ENCODE results near the gene PPIF. TPM values are rescaled to one million over a fixed set of nuclear protein-coding genes. Genes with fewer than 3 reads are reported as not detected.

The PPIF gene
- 13.6 TPM for total RNA-seq
- polyA plus RNA-seq, result 34.9 TPM
- long read RNA-seq, donor 1, result 0 reads
- long read RNA-seq, donor 2, result 0 reads
- long read RNA-seq, donor 3, transcript PPIF-201 (6 exons, 2,190 nt), result major isoform, 22 of 43 reads
- long read RNA-seq, donor 3, partial matches to known transcripts, result 21 of 43 reads
- long read RNA-seq, donor 3, other reads (novel, unspliced or antisense), result 0 of 43 reads
- long read RNA-seq, donor 4, transcript PPIF-201 (6 exons, 2,190 nt), result major isoform, 7 of 7 reads
- long read RNA-seq, donor 4, partial matches to known transcripts, result 0 of 7 reads
- long read RNA-seq, donor 4, other reads (novel, unspliced or antisense), result 0 of 7 reads
- long read RNA-seq, donor 5, transcript PPIF-201 (6 exons, 2,190 nt), result major isoform, 28 of 28 reads
- long read RNA-seq, donor 5, partial matches to known transcripts, result 0 of 28 reads
- long read RNA-seq, donor 5, other reads (novel, unspliced or antisense), result 0 of 28 reads
- long read RNA-seq, donor 6, transcript PPIF-201 (6 exons, 2,190 nt), result major isoform, 7 of 7 reads
- long read RNA-seq, donor 6, partial matches to known transcripts, result 0 of 7 reads
- long read RNA-seq, donor 6, other reads (novel, unspliced or antisense), result 0 of 7 reads
- long read RNA-seq, donor 7, transcript PPIF-201 (6 exons, 2,190 nt), result major isoform, 11 of 11 reads
- long read RNA-seq, donor 7, partial matches to known transcripts, result 0 of 11 reads
- long read RNA-seq, donor 7, other reads (novel, unspliced or antisense), result 0 of 11 reads
- long read RNA-seq, donor 8, partial matches to known transcripts, result 0 of 1 reads
- long read RNA-seq, donor 8, other reads (novel, unspliced or antisense), result 0 of 1 reads
- long read RNA-seq, donor 9, transcript PPIF-201 (6 exons, 2,190 nt), result major isoform, 9 of 10 reads
- long read RNA-seq, donor 9, partial matches to known transcripts, result 0 of 10 reads
- long read RNA-seq, donor 9, other reads (novel, unspliced or antisense), result 0 of 10 reads
- long read RNA-seq, donor 10, transcript PPIF-201 (6 exons, 2,190 nt), result major isoform, 7 of 20 reads
- long read RNA-seq, donor 10, partial matches to known transcripts, result 12 of 20 reads
- long read RNA-seq, donor 10, other reads (novel, unspliced or antisense), result 0 of 20 reads

DNA sequence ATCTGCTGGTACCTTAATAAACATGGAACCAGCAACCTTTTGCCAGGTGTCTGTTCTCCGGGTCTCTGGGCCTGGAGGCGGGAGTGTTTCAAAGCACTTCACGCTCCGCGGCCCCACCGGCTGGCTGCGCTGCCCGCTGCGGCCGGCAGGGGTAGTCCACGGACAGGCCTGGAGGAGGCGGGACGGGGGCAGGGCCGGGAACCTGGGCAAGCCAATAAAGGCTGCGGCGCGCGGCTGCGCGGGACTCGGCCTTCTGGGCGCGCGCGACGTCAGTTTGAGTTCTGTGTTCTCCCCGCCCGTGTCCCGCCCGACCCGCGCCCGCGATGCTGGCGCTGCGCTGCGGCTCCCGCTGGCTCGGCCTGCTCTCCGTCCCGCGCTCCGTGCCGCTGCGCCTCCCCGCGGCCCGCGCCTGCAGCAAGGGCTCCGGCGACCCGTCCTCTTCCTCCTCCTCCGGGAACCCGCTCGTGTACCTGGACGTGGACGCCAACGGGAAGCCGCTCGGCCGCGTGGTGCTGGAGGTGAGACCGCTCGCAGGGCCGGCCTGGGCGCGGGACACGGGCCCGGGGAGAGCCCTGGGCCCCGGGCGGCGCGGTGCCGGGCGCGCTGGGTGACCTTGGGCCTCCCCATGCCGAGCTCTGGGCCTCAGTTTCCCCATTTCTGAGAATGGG lies at the start of gene PPIF:
PPIF (plus strand) TSS at position 244 of the 668 bp plus-strand sequence; CDS start at position 324, 80 bp downstream.
- Histone ChIP-seq H3K4me3 (ENCODE audit: low read length in 2 of 2) (peak within 1 kb of the TSS; percentile 63 to 67), H3K27me3 (ENCODE audit: control insufficient read depth in 2 of 2, insufficient read depth in 1 of 2, low read length in 1 of 2) (no peaks in the 10 kb centered on the region), H3K27ac (ENCODE audit: low read depth in 1 of 2, low read length in 1 of 2) (peak within 1 kb of the TSS; percentile 74 to 89), H3K36me3 (ENCODE audit: control insufficient read depth in 2 of 2, insufficient read depth in 2 of 2, low read length in 1 of 2) (peaks cover 30 to 37% of the 10 kb centered on the region in 2 donors), H3K9me3 (ENCODE audit: control insufficient read depth in 2 of 2, insufficient read depth in 1 of 2, low read length in 1 of 2) (peaks cover 0 to 9% of the 10 kb centered on the region in 2 donors), H3K4me1 (ENCODE audit: control insufficient read depth in 2 of 2, insufficient read depth in 2 of 2, low read length in 2 of 2) (peaks cover 8 to 37% of the 10 kb centered on the region in 2 donors)
- under 1% methylated on average over 77 of the region's 77 CpGs for WGBS
- peak; percentile 57 to 91 (median 74) for DNase-seq (ENCODE audit: low read depth in 6 of 9, low spot score in 9 of 9)

DNA sequence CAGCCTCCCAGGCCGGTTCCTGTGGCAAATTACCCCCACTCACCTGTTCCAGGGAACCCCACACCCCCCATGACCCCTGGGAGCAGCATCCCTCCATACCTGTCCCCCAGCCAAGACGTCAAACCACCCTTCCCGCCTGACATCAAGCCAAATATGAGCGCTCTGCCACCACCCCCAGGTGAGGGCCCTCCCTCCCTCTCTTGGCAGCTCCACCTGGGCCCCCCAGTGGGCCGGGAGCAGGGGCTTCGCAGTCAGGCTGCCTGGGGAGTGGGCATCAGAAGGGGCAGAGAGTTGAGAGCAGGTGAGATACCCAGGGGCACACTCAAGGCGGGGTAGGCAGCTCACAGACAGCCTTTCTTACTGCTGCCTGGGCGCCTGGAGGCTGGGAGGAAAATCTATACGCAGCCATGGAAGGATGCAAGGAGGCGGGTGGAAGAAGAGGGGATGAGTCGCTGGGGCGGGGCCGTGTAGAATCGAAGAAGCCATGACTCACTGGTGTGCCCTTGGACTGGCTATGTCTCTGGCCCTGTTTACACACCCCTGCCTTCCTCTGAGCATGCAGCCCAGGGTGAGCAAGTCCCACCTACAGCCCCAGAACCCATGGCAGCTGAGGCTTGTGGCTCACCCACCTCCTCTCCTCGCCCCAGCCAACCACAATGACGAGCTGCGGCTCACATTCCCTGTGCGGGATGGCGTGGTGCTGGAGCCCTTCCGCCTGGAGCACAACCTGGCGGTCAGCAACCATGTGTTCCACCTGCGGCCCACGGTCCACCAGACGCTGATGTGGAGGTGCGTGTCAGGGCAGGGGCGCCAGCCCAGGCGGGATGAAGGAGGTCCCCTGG lies 48.6 kb upstream of the PPIF start:
- no peaks in the 10 kb centered on the region for H3K27me3 ChIP-seq (ENCODE audit: control insufficient read depth in 2 of 2, insufficient read depth in 1 of 2, low read length in 1 of 2)
- no peaks in the 10 kb centered on the region for H3K9me3 ChIP-seq (ENCODE audit: control insufficient read depth in 2 of 2, insufficient read depth in 1 of 2, low read length in 1 of 2)
- H3K36me3 ChIP-seq (ENCODE audit: control insufficient read depth in 2 of 2, insufficient read depth in 2 of 2, low read length in 1 of 2), result peaks cover 89 to 91% of the 10 kb centered on the region in 2 donors
- H3K4me1 ChIP-seq (ENCODE audit: control insufficient read depth in 2 of 2, insufficient read depth in 2 of 2, low read length in 2 of 2), result no peaks in the 10 kb centered on the region
- 97% methylated on average over 27 of the region's 27 CpGs for WGBS
- no peak overlapping the region for H3K27ac ChIP-seq (ENCODE audit: low read depth in 1 of 2, low read length in 1 of 2)
- DNase-seq (ENCODE audit: low read depth in 6 of 9, low spot score in 9 of 9), result no peak
- no peak overlapping the region for H3K4me3 ChIP-seq (ENCODE audit: low read length in 2 of 2)

- DNase-seq (ENCODE audit: low read depth in 6 of 9, low spot score in 9 of 9), result no peak
- no peaks in the 10 kb centered on the region for H3K27me3 ChIP-seq (ENCODE audit: control insufficient read depth in 2 of 2, insufficient read depth in 1 of 2, low read length in 1 of 2)
- no peak overlapping the region for H3K27ac ChIP-seq (ENCODE audit: low read depth in 1 of 2, low read length in 1 of 2)
- H3K4me3 ChIP-seq (ENCODE audit: low read length in 2 of 2), result no peak overlapping the region
- WGBS, result 96% methylated on average over 13 of the region's 13 CpGs
- no peaks in the 10 kb centered on the region for H3K9me3 ChIP-seq (ENCODE audit: control insufficient read depth in 2 of 2, insufficient read depth in 1 of 2, low read length in 1 of 2)
- H3K4me1 ChIP-seq (ENCODE audit: control insufficient read depth in 2 of 2, insufficient read depth in 2 of 2, low read length in 2 of 2), result no peaks in the 10 kb centered on the region
- peaks cover 90 to 91% of the 10 kb centered on the region in 2 donors for H3K36me3 ChIP-seq (ENCODE audit: control insufficient read depth in 2 of 2, insufficient read depth in 2 of 2, low read length in 1 of 2)
These were observed 47.6 kb upstream of the PPIF start for GRCh38 chr10:79299397-79300241.

GRCh38 chr10:79300711-79301110 lies 46.6 kb upstream of the PPIF start:
- Histone ChIP-seq H3K36me3 (ENCODE audit: control insufficient read depth in 2 of 2, insufficient read depth in 2 of 2, low read length in 1 of 2) (peaks cover 90 to 92% of the 10 kb centered on the region in 2 donors), H3K4me3 (ENCODE audit: low read length in 2 of 2) (no peak overlapping the region), H3K27ac (ENCODE audit: low read depth in 1 of 2, low read length in 1 of 2) (no peak overlapping the region), H3K27me3 (ENCODE audit: control insufficient read depth in 2 of 2, insufficient read depth in 1 of 2, low read length in 1 of 2) (no peaks in the 10 kb centered on the region), H3K9me3 (ENCODE audit: control insufficient read depth in 2 of 2, insufficient read depth in 1 of 2, low read length in 1 of 2) (no peaks in the 10 kb centered on the region), H3K4me1 (ENCODE audit: control insufficient read depth in 2 of 2, insufficient read depth in 2 of 2, low read length in 2 of 2) (no peaks in the 10 kb centered on the region)
- WGBS, result 98% methylated on average over 24 of the region's 24 CpGs
- DNase-seq (ENCODE audit: low read depth in 6 of 9, low spot score in 9 of 9), result no peak

- H3K27ac ChIP-seq (ENCODE audit: low read depth in 1 of 2, low read length in 1 of 2), result no peak overlapping the region
- 93% methylated on average over 19 of the region's 19 CpGs for WGBS
- no peaks in the 10 kb centered on the region for H3K9me3 ChIP-seq (ENCODE audit: control insufficient read depth in 2 of 2, insufficient read depth in 1 of 2, low read length in 1 of 2)
- no peaks in the 10 kb centered on the region for H3K27me3 ChIP-seq (ENCODE audit: control insufficient read depth in 2 of 2, insufficient read depth in 1 of 2, low read length in 1 of 2)
- no peak overlapping the region for H3K4me3 ChIP-seq (ENCODE audit: low read length in 2 of 2)
- H3K4me1 ChIP-seq (ENCODE audit: control insufficient read depth in 2 of 2, insufficient read depth in 2 of 2, low read length in 2 of 2), result no peaks in the 10 kb centered on the region
- DNase-seq (ENCODE audit: low read depth in 6 of 9, low spot score in 9 of 9), result no peak
- H3K36me3 ChIP-seq (ENCODE audit: control insufficient read depth in 2 of 2, insufficient read depth in 2 of 2, low read length in 1 of 2), result peaks cover 93 to 94% of the 10 kb centered on the region in 2 donors
These were observed 45.3 kb upstream of the PPIF start for GRCh38 chr10:79301754-79302530.

DNA sequence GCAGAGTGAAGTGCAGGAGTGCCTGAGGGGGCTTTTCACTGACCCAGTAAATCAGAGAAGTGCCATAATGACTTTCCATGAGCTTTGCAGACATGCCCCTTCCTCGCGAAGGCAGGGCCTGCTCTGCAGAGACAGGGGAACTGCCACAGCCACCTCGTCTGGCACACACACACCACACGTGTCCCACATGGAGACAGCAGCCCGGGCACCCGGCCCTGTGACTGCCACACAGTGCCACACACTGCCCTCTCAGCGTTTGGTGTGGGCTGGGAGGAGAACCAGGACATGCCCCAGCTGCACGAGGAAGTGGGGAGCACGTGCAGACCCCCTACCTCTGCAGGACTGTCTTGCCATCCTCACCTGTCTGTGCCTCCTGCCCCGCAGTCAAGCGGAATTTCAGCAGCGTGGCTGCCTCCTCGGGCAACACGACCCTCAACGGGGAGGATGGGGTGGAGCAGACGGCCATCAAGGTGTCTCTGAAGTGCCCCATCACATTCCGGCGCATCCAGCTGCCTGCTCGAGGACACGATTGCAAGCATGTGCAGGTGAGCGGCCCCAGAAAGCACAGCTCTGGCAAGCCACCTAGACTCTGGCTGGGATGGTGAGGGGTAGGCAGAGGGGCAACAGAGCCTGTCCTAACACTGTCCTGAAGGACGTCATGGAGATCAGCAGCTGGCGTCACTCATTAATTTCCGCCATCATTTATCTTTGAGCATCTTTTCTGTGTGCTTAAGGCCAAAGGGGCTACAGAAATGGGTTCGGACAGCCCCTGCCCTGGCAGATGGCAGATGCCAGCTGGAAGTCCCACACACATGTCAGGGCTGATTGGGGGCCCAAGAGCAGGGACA lies 43.4 kb upstream of the PPIF start:
- H3K36me3 ChIP-seq (ENCODE audit: control insufficient read depth in 2 of 2, insufficient read depth in 2 of 2, low read length in 1 of 2), result peaks cover 94 to 96% of the 10 kb centered on the region in 2 donors
- H3K4me1 ChIP-seq (ENCODE audit: control insufficient read depth in 2 of 2, insufficient read depth in 2 of 2, low read length in 2 of 2), result no peaks in the 10 kb centered on the region
- H3K27ac ChIP-seq (ENCODE audit: low read depth in 1 of 2, low read length in 1 of 2), result no peak overlapping the region
- no peak overlapping the region for H3K4me3 ChIP-seq (ENCODE audit: low read length in 2 of 2)
- WGBS, result 97% methylated on average over 25 of the region's 25 CpGs
- no peaks in the 10 kb centered on the region for H3K9me3 ChIP-seq (ENCODE audit: control insufficient read depth in 2 of 2, insufficient read depth in 1 of 2, low read length in 1 of 2)
- no peak for DNase-seq (ENCODE audit: low read depth in 6 of 9, low spot score in 9 of 9)
- no peaks in the 10 kb centered on the region for H3K27me3 ChIP-seq (ENCODE audit: control insufficient read depth in 2 of 2, insufficient read depth in 1 of 2, low read length in 1 of 2)

All from thymus (tissue), 14 donors.